Right lobe of liver (tissue), 6 donors: Measurements from ENCODE around the gene SPATA45. TPM values are rescaled to one million over a fixed set of nuclear protein-coding genes. Genes with fewer than 3 reads are reported as not detected.

Experiments used
- ATAC-seq, 4 donors: fragments of 200-7000 bp; cut with Tn5 transposase; one replicate each; pipeline ENCODE4 v1.9.1; 2020; ENCODE audit warnings: mild to moderate bottlenecking in 4 of 4, moderate library complexity in 4 of 4
- DNase-seq, 3 donors: peaks; one replicate each; pipeline ENCODE4 v3.0.0-alpha.2; 2020
- H3K27ac ChIP-seq, 3 donors: fragments of 200-600 bp; one replicate each; pipeline ENCODE4 v1.8.0; 2022
- H3K27me3 ChIP-seq, 2 donors: fragments of 200-600 bp; one replicate each; pipeline ENCODE4 v1.8.0; 2022
- H3K36me3 ChIP-seq, 4 donors: fragments of 200-600 bp; sonication (generic) in 1 of 4; one replicate each; pipeline versions ENCODE4 v1.5.1 to v1.8.0; 2017 to 2022; ENCODE audit warnings: control low read depth in 1 of 4
- H3K4me1 ChIP-seq, 4 donors: fragments of 200-600 bp; sonication (generic) in 1 of 4; one replicate each; pipeline versions ENCODE4 v1.5.1 to v1.8.0; 2017 to 2022; ENCODE audit warnings: control low read depth in 1 of 4
- H3K4me3 ChIP-seq, 3 donors: fragments of 200-600 bp; one replicate each; pipeline ENCODE4 v1.8.0; 2022
- H3K9me3 ChIP-seq, 4 donors: fragments of 200-600 bp; sonication (generic) in 1 of 4; one replicate each; pipeline versions ENCODE4 v1.5.1 to v1.8.0; 2017 to 2022; ENCODE audit warnings: control low read depth in 1 of 4
- CTCF ChIP-seq, 4 donors: fragments of 200-600 bp in 3 of 4; fragments of 450-650 bp in 1 of 4; IDR thresholded peaks; one replicate each; pipeline versions ENCODE4 v1.5.1 to v1.8.0; 2016 to 2022; ENCODE audit warnings: antibody characterized with exemption in 4 of 4, mild to moderate bottlenecking in 2 of 4
- POLR2A ChIP-seq: fragments of 450-650 bp; IDR thresholded peaks from one replicate; pipeline ENCODE4 v1.6.1; 2017; ENCODE audit warnings: antibody characterized with exemption, mild to moderate bottlenecking
- WGBS: methylation state at CpG from one replicate; pipeline ENCODE4 v1.1.6; 2018; ENCODE audit warnings: low coverage, low lambda C conversion rate; ENCODE audit not compliant: insufficient coverage; ENCODE audit errors: missing lambda C conversion rate; 5-methylcytosine and 5-hydroxymethylcytosine counted together
- intact Hi-C, 2 donors: fragments of 100-400 bp; cut with DNase I; formaldehyde crosslinking; loops; one replicate each; pipeline versions ENCODE4 v1.11.2 to v1.14.1; 2022
- small RNA-seq, 2 experiments: library from RNA; depleted of rRNA; stranded (forward); fragments of <200 nt; gene quantifications; one replicate each; pipeline ENCODE3, GENCODE V24; 2016
- total RNA-seq, 6 experiments: library from RNA; depleted of rRNA in 2 of 6; stranded (reverse); fragments of >200 nt in 2 of 6; fragmentation: NEBNext Ultra II Directional in 3 of 6; extraction: Animal tissue kit (Norgen Biotek cat#: 25700) in 3 of 6; gene quantifications; one replicate each; pipeline versions ENCODE4 v1.1.0 to v1.2.4, GENCODE V29; 2016 to 2023
- donor health status: DM: no; HTN: yes; CAD: no.
- donor health status: DM: no; HTN: no; CAD: no.
- donor health status: DM: no; HTN: no; CAD: no.
- donor health status: DM: no; HTN: yes; CAD: no.
- donor health status: DM: no; HTN: yes; CAD: no.

Gene SPATA45
- total RNA-seq, 6 experiments from 2014 or later, result 1.2 TPM; not detected in 5

- no peaks in the 10 kb centered on the region for H3K9me3 ChIP-seq
- H3K36me3 ChIP-seq, result peaks cover 0 to 44% (median 5%) of the 10 kb centered on the region in 4 donors
- no peak for TF ChIP-seq CTCF (IDR thresholded peaks at IDR 0.05)
- TF ChIP-seq POLR2A, result no peak
- no peaks in the 10 kb centered on the region for H3K27me3 ChIP-seq
- H3K4me3 ChIP-seq, result no peak overlapping the region
- H3K27ac ChIP-seq, result no peak overlapping the region
- intact Hi-C loops, result loop anchor here in 1 of 2 donors (10.0 kb wide), 1 partner anchor 126 kb away; no protein-coding TSS in a partner anchor
- no peak for ATAC-seq
- DNase-seq, result no peak
- no peaks in the 10 kb centered on the region for H3K4me1 ChIP-seq
- WGBS, result 66% methylated on average over 3 of the region's 3 CpGs
Observed at GRCh38 chr1:212780759-212781158, 66.7 kb downstream of the SPATA45 start.

Small RNAs within 50 kb of the gene (small RNA-seq; reads per million reads assigned to genes)
- gene AC104333.1, result 0 reads per million in 2 experiments
- 0 reads per million in 2 experiments for gene AC104333.2

Other genes with a start within 250 kb of the SPATA45 start
- gene ATF3, start 238.9 kb downstream of the SPATA45 start, total RNA-seq, result 10 to 100 TPM in 5 of 6 experiments, 1 to 10 TPM in 1; 3.7 to 77.2 (median 15.1) TPM
- gene BATF3, start 147.8 kb downstream of the SPATA45 start, total RNA-seq, result 1 to 10 TPM in 2 of 6 experiments, under 1 TPM in 1, not detected in 3; 0.68 to 2.7 (median 1.2) TPM
- gene NSL1, start 55.9 kb downstream of the SPATA45 start, total RNA-seq, result 10 to 100 TPM; 13.3 to 26.5 (median 16.2) TPM
- gene TATDN3, start 55.8 kb downstream of the SPATA45 start, total RNA-seq, result 1 to 10 TPM; 6.0 to 9.3 (median 6.6) TPM
- gene FLVCR1, start 10.6 kb upstream of the SPATA45 start, total RNA-seq, result 1 to 10 TPM; 1.6 to 5.8 (median 2.1) TPM
- gene VASH2, start 102.9 kb upstream of the SPATA45 start, total RNA-seq, result under 1 TPM in 3 of 6 experiments, not detected in 3; 0.04 to 0.32 (median 0.07) TPM
- gene ANGEL2, start 168.2 kb upstream of the SPATA45 start, total RNA-seq, result 10 to 100 TPM; 12.1 to 23.2 (median 15.2) TPM
- 1 to 10 TPM; 7.7 to 9.1 (median 8.4) TPM for gene RPS6KC1, start 203.6 kb upstream of the SPATA45 start, total RNA-seq